AG04449 (cell line): ENCODE measurements around the gene CDYL.

Source experiments
- CTCF ChIA-PET: fragments of 350-600 bp; formaldehyde crosslinking; extraction: SDS; loops from one replicate; lab custom pipeline; 2021; ENCODE audit warnings: antibody characterized with exemption; lab: Yijun Ruan, JAX
- POLR2A ChIA-PET: fragments of 400-600, 350-600 bp; formaldehyde crosslinking; extraction: SDS; loops from one replicate; lab custom pipeline; 2020; ENCODE audit warnings: antibody characterized with exemption, inconsistent platforms; lab: Yijun Ruan, JAX
- DNase-seq: peaks from one replicate; pipeline ENCODE4 v3.0.0-alpha.2; 2010; ENCODE audit warnings: low read depth, low spot score
- H3K4me3 ChIP-seq: 2 replicates; pipeline ENCODE4 v1.5.1; 2011; ENCODE audit warnings: low read depth, mild to moderate bottlenecking, control low read depth, low read length
- CTCF ChIP-seq: IDR thresholded peaks from one replicate; pipeline ENCODE4 v1.5.1; 2011; ENCODE audit warnings: mild to moderate bottlenecking, moderate library complexity, low read length, control low read depth, inconsistent platforms; ENCODE audit not compliant: insufficient read depth; ENCODE audit errors: missing control alignments

The CDYL gene

GRCh38 chr6:4908062-4908461 is 131.9 kb downstream of the CDYL start:
- TF ChIP-seq CTCF, result no peak
- no peak overlapping the region for H3K4me3 ChIP-seq
- POLR2A ChIA-PET, result no interaction called here
- DNase-seq, result no peak
- CTCF ChIA-PET, result interaction anchor here (0.9 to 1.2 kb wide), 3 partner anchors 20 to 595 kb away, joined by 3 read pairs; no protein-coding TSS in a partner anchor

GRCh38 chr6:4909063-4909706 is 133.0 kb downstream of the CDYL start:
- POLR2A ChIA-PET, result no interaction called here
- no peak for DNase-seq
- TF ChIP-seq CTCF, result no peak
- no peak overlapping the region for H3K4me3 ChIP-seq
- CTCF ChIA-PET, result no interaction called here

GRCh38 chr6:4910037-4910760 is 134.0 kb downstream of the CDYL start:
- ChIA-PET POLR2A (no interaction called here), CTCF (no interaction called here)
- no peak overlapping the region for H3K4me3 ChIP-seq
- TF ChIP-seq CTCF, result no peak
- no peak for DNase-seq

- POLR2A ChIA-PET, result no interaction called here
- H3K4me3 ChIP-seq, result no peak overlapping the region
- DNase-seq, result no peak
- TF ChIP-seq CTCF, result no peak
- CTCF ChIA-PET, result interaction anchor here (1.1 to 1.3 kb wide), 2 partner anchors 27 to 118 kb away, joined by 3 read pairs; no protein-coding TSS in a partner anchor
Observed at GRCh38 chr6:4912559-4912958, 136.4 kb downstream of the CDYL start.

GRCh38 chr6:4913705-4914419 is 137.7 kb downstream of the CDYL start:
- ChIA-PET CTCF (interaction anchor here (0.9 to 1.1 kb wide), 2 partner anchors 26 to 55 kb away, joined by 3 read pairs; no protein-coding TSS in a partner anchor), POLR2A (interaction anchor here (0.7 kb wide), 1 partner anchor 561 kb away, joined by 5 read pairs; no protein-coding TSS in a partner anchor)
- H3K4me3 ChIP-seq, result no peak overlapping the region
- DNase-seq, result no peak
- TF ChIP-seq CTCF, result no peak
